GM19239 (cell line): ENCODE results near the gene RBM41.

Source experiments
- DNase-seq: peaks from one replicate; pipeline ENCODE4 v3.0.0; 2011; ENCODE audit warnings: low spot score; ENCODE audit not compliant: insufficient read length
- FAIRE-seq: peaks from 2 replicates; lab custom pipeline; 2011; peaks lifted over from hg19 to GRCh38; lab: Jason Lieb, UNC

RBM41 gene

GRCh38 chrX:107047622-107048021 lies 71.0 kb downstream of the RBM41 start:
- no peak for FAIRE-seq
- no peak for DNase-seq

- FAIRE-seq (no peak), DNase-seq (no peak)
Measured at GRCh38 chrX:107029752-107030151, 88.9 kb downstream of the RBM41 start.

- DNase-seq (no peak), FAIRE-seq (no peak)
Measured at GRCh38 chrX:107025545-107025944, 93.1 kb downstream of the RBM41 start.

- FAIRE-seq (no peak), DNase-seq (no peak)
Measured at GRCh38 chrX:107014936-107015335, 103.7 kb downstream of the RBM41 start.
